Daoy (cell line): Measurements from ENCODE around the gene ELFN1. TPM values are rescaled to one million over a fixed set of nuclear protein-coding genes. Genes with fewer than 3 reads are reported as not detected.

Experiments
- DNase-seq: peaks from one replicate; pipeline ENCODE4 v3.0.0-alpha.2; 2015; ENCODE audit warnings: low read depth
- total RNA-seq: library from RNA; depleted of rRNA; stranded (reverse); fragments of >200 nt; shearing (Covaris generic); gene quantifications from 2 replicates; pipeline ENCODE4 v1.2.3, GENCODE V29; 2014

The ELFN1 gene
- total RNA-seq, 1 experiment from 2014 or later, result 1.1 TPM

DNA sequence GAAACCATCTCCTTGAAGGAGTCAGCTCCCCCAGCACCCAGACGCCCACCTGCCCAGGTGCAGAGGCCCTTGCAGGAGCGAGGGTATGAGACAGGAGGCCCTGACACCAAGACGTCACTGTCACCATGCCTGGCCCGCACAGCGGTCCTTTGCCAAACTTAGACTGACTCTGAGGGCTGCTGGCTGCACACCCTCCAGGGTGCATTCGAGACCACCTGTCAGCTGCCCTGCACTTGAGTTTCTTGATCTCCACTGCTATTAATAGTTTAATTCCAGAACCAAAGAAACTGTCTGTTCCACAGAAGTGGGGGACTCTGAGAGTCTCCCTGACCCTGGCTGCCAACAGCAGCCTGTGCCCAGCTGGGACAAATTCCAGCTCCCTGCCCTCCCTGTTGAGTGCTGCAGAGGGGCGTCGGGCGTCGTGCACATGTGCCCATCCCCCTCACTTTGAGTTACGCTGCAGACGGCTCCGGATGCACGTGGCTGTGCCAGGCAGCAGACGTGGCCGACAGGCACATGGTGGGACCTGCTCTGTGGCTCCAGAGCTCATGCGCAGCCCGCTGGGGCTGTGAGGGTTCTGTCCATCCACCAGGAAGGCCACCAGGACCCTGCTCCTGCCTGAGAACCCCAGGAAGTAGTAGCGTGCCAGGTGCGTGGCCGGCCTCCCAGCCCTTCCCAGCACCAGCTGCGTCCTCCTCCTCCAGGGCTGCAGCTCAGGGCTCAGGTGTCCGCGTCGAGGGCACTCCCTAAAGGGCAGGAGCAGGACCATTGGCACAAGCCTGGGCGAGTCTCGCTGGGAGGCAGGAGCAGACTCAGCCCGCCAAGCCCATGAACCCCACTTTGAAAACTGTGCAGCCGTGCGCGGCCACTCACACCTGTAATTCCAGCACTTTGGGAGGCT, 24.8 kb downstream of the ELFN1 start:
- peak; percentile 3 for DNase-seq

GRCh38 chr7:1695800-1696454, 25.9 kb downstream of the ELFN1 start:
- DNase-seq, result peak; percentile 1

DNA sequence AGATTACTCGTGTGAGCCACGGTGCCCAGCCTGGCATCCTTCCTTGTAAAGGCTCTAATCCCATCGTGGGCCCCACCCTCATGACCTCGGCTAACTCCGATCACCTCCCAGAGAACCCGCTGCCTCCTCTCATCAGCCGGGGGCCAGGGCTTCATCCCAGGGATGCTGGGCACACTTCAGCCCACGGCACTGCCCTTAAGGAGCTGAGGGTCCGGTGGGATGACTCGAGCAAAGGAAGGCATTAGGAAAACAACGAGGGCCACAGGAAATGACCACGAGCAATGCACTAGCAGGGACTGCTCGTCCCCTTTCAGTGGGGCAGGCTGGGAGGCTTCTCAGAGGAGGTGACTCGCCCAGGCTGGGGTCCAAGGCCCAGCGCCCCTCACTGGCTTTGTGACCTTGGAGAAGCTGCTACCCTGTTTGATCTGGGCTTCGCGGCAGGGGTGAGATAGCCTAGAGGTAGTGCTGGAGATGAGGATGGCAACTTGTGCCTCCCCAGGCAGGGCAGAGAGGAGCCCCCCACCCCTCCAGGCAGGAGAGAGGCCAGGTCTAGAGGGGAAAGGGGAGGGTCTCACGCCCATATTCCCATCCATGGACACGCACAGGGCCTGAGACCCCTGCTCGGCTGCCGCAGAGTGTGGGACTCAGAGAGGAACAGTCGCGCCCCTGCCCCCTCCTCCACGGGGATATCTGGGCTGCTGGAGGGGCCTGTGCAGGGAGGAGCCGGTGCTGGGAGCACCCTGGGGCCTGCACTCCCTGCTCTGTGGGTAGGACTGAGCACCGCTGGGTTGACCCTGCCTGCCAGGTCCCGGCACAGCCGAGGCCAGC, 26.8 kb downstream of the ELFN1 start:
- DNase-seq, result peak; percentile 6

- peak; percentile 5 for DNase-seq
Measured at GRCh38 chr7:1697499-1698125, 27.5 kb downstream of the ELFN1 start.

- DNase-seq, result peak; percentile 5
Measured at GRCh38 chr7:1698201-1698600, 28.1 kb downstream of the ELFN1 start.

GRCh38 chr7:1698951-1699350, 28.9 kb downstream of the ELFN1 start:
- no peak for DNase-seq

- peak; percentile 0 for DNase-seq
Measured at GRCh38 chr7:1700086-1700485, 30.0 kb downstream of the ELFN1 start.

DNA sequence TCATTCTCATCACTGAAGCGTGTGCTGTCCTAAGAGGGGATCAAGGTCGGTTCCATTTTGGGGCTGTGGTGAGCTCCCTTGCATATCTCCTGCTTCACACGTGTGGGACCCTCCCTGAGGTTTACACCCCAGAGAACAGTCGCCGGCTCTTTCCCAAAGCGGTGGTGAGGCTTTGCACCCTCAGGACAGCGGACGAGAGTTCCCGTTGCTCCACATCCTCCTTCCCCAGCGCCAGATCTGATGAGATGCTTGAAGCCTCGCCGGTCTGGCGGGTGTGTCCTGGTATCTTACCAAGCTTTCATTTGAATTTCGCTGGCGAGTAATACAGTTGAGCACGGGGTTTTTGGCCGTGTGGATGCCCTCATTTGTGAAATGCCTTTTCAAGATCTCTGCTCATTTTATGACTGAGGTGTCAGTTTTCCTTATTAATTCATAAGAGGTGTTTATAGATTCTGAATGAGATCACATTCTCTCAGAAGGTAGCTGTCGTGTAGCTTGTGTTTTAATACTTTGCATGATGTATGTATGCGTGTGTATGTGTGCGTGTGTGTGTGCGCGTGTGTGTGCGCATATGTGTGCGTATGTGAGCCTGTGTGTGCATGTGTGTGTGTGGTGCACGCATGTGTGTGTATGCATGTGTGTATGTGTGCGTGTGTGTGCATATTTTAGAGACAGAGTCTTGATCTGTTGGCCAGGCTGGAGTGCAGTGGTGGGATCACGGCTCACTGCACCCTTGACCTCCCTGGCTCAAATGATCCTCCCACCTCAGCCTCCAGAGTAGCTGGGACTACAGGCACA, 30.7 kb downstream of the ELFN1 start:
- peak; percentile 0 for DNase-seq

DNA sequence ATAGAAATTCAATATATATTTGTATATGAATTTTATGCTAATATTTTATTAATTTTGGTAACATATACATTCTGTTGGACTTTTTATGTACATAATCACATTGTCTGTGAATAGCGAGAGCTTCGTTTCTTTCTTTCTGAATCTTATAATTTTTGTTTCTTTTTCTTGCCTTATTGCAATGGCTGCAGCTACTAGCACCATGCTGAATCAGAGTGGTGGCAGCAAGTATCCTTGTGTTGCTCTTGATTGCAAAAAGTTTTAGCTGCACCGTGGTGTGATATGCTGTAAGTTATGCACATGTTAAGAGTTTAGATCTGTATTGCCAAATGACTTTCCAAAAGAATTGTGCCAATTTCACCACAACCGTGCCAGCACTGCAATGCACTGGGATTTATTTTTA, 32.6 kb downstream of the ELFN1 start:
- peak; percentile 0 for DNase-seq

- DNase-seq, result no peak
Measured at GRCh38 chr7:1703441-1703840, 33.4 kb downstream of the ELFN1 start.

DNA sequence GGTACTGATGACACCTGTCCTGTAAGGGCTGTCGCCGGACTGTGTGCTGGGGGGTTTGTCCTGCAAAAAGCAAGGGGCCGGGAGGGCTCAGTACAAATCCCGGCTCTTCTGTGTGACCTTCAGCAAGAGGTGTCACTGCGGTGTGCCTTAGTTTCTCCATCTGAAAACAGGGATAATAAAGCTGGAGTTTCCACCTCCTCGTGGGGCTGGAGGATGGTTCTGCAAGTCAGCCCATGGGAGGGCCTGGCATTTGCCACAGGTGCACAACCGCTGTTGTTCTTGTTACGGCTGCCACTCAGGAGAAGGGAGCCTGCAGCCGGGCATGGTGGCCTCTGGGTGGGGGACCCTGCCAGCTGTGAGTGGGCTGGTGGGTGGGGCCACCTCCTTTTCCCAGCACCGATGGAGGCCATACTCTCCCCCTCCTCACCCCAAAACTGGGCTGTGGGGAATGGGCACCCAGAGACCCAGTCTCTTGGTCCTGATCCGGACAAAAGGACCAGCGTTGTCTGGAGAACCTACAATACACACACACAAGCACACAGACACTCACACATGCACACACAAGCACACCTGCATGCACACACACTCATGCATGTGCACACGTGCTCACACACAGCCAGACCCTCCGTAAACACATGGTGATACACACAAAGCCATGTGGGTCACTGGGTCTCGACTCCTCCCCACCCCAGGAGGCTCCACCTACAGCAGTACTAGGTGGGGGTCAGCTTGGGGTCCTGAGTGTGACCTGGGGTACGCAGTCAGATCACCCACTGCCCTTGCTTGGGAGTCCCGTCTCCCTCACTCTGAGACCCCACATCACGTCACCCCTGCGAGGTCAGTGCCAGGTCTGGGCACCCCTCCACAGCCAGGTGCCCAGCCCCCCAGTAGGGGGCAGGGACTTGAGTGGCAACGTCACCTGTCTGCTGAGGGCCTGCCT, 34.1 kb downstream of the ELFN1 start:
- peak; percentile 0 for DNase-seq

DNA sequence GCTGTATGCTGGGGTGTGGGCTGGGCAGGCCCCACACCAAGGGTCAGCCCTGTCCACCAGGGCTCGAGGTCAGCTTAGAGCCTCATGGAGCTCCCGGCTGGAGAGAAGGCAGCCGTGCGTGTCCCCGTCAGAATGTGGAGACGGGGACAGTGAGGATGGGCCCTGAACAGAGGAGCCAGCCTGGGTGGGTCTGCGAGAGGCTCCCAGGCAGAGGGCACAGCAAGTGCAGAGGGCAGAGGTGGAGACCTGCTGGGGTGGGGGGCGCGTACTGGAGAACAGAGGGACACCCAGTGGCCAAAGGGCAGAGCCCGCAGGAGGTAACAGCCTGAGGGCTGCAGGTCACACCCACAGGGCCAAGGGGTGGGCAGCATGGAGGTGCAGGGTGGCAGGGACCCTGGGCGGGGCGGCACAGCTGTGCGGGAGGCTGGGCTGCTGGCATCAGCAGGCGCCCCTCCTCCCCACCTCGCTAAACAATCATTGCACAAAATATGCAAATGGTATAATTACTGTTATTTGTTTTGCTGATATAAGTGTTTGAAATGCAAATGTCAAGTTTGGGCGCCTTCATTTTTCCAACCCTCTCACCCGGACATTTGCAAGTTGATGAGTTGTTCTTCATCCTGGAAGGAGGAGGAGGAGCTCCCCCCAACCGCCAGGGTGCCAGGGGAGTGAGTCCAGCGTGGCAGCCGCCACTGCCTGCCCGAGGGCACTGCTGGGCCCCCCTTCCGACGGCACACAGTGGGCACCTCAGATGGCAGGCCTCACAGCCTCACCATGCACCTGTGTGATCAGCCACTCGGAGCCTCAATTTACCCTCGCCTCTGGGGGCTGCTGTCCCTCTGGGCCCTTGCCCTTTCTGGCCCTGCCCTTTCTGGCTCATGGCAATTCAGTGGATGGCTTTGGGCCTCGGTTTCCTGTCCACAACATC, 35.0 kb downstream of the ELFN1 start:
- DNase-seq, result peak; percentile 4

- DNase-seq, result no peak
Measured at GRCh38 chr7:1705856-1706255, 35.8 kb downstream of the ELFN1 start.

DNA sequence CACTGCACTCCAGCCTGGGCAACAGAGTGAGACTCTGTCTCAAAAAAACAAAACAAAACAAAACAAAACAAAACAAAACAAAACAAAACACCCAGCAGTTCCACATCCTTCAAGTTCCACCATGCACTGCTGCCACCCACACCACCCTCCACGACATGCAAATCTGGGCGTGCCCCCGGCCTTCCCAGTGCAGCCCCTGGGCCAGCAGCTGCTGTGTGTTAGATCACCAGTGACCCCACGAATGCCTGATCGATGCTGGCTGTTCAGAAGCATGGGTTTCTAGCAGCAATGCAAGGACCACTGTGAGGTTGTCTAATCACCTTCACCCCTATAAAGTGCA, 36.3 kb downstream of the ELFN1 start:
- no peak for DNase-seq

- DNase-seq, result peak; percentile 1
Measured at GRCh38 chr7:1706721-1707613, 36.9 kb downstream of the ELFN1 start.

- peak; percentile 3 for DNase-seq
Measured at GRCh38 chr7:1707756-1708595, 37.9 kb downstream of the ELFN1 start.
